ENCODE measurements around the gene CXCR3. TPM values are rescaled to one million over a fixed set of nuclear protein-coding genes. Genes with fewer than 3 reads are reported as not detected.

Gene CXCR3
- total and polyA plus RNA-seq, 2 of the 13 experiments (the other 11 are each of a cell fraction or from before 2014, with no cell fraction given) = 0.18 TPM; not detected in 1

GRCh38 chrX:71621603-71622002 lies 3.3 kb upstream of the CXCR3 start:
- Histone ChIP-seq H2AFZ (ENCODE audit: low read length) (no peak overlapping the region), H3K4me1 (ENCODE audit: insufficient read depth, low read length) (peaks cover 50% of the 10 kb centered on the region), H3K4me3 (replicated peaks in 1 of 3; ENCODE audit: insufficient read depth in 1 of 3, low read depth in 2 of 3, low read length in 3 of 3) (no peak overlapping the region), H3K27me3 (ENCODE audit: control insufficient read depth in 1 of 2, insufficient read depth in 2 of 2, low read length in 2 of 2) (no peaks in the 10 kb centered on the region), H3K9me3 (ENCODE audit: low read length) (no peaks in the 10 kb centered on the region), H3K9ac (ENCODE audit: insufficient read depth, low read depth, low read length) (no peak overlapping the region), H4K20me1 (ENCODE audit: insufficient read depth, low read length) (no peaks in the 10 kb centered on the region), H3K36me3 (replicated peaks in 1 of 2; ENCODE audit: control insufficient read depth in 1 of 2, insufficient read depth in 2 of 2, low read length in 2 of 2) (no peaks in the 10 kb centered on the region), H3K79me2 (ENCODE audit: insufficient read depth, low read length) (no peaks in the 10 kb centered on the region), H3K27ac (ENCODE audit: extremely low read length, insufficient read depth, low read length) (no peak overlapping the region), H3K4me2 (ENCODE audit: low read depth, low read length) (no peak overlapping the region; the same call in 1 of the 2 replicates)
- 0% methylated on average over 2 of the region's 6 CpGs for WGBS (ENCODE audit: low lambda C conversion rate)
- ATAC-seq (no peak), DNase-seq (ENCODE audit: low spot score) (no peak), FAIRE-seq (no peak)
- ChIA-PET POLR2A (interaction anchor here (0.7 kb wide), 1 partner anchor 546 kb away, joined by 3 read pairs; no protein-coding TSS in a partner anchor), CTCF (ENCODE audit: low intra/inter-chr PET ratio, low total read pairs) (no interaction called here)
- no TSS peak for BruUV-seq (replicated peaks)
- intact Hi-C loops (cut with micrococcal nuclease; ENCODE audit: unreplicated experiment) = no loop called here
- in situ Hi-C loops (cut with HindIII; ENCODE audit: extremely low pct_ligation_motif_present, low pct_unique_long_range_greater_than_20kb) = no loop called here
- TF ChIP-seq ARID3A (IDR thresholded peaks at IDR 0.05; ENCODE audit: low read depth, low read length) (no peak), ZNF44 (CRISPR knock-in tag; IDR thresholded peaks at IDR 0.05) (no peak), ZNF142 (CRISPR knock-in tag; IDR thresholded peaks at IDR 0.05) (no peak), CEBPB (IDR thresholded peaks at IDR 0.05; ENCODE audit: borderline replicate concordance, low read depth, low read length) (no peak), MXD1 (CRISPR knock-in tag; IDR thresholded peaks at IDR 0.05) (no peak), ZNF124 (CRISPR knock-in tag; IDR thresholded peaks at IDR 0.05) (no peak), POGK (CRISPR knock-in tag; conservative IDR thresholded peaks at IDR 0.05) (no peak), KLF9 (CRISPR knock-in tag; IDR thresholded peaks at IDR 0.05; ENCODE audit: low read depth) (no peak), GMEB1 (CRISPR knock-in tag; IDR thresholded peaks at IDR 0.05; ENCODE audit: borderline replicate concordance) (no peak), ZFP36L2 (CRISPR knock-in tag; IDR thresholded peaks at IDR 0.05) (no peak), CREB3 (CRISPR knock-in tag; IDR thresholded peaks at IDR 0.05) (no peak), NFYB (CRISPR knock-in tag; IDR thresholded peaks at IDR 0.05) (no peak)

Measured in HepG2 (cell line).